ENCODE measurements around the gene BEGAIN. TPM values are rescaled to one million over a fixed set of nuclear protein-coding genes. Genes with fewer than 3 reads are reported as not detected.

The BEGAIN gene
- total RNA-seq, 2 experiments from 2014 or later: 5.9 to 6.6 TPM

DNA sequence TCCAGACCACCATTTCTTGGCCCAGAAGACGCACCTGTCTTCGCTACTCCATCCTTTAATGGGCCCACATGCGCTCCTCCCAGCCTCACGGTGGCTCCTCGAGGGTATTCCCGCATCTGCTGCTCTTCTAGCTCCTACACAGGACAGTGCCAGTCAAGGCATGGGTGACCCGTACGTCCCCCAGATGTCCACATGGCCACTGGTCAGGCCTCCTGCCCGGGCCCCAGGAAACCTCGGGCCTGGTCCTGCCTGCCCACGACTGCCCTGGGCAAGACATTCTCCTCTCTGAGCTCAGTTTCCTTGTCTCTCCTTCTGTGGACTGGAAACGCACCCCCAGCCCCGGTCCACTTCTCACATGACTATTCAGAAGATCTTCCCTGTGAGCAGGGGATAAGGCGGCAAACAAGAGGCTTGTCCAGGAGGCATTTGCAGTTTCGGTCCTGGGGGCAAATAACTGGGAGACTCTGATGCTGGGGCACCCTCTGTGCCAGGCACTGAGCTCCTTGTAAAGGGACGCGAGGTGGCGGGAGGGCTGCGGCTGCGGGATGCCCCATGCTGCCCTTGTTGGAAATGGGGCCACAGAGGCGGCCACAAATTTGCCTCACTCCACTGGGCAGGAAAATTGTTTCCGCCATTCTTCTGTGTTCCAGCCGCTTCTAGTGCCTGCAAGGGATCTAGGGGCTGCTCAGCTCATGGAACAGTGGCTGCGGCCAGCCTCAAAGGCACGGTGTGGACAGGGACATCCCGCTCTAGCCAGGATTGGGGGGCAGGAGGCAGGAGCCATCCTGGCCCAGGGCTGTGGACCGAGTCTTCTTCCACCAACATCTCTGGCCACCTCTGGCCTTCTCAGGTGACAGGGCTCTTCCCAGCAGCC is 6.8 kb upstream of the BEGAIN start:
- no peak overlapping the region for H3K4me3 Mint-ChIP-seq
- no peaks in the 10 kb centered on the region for H3K36me3 Mint-ChIP-seq
- H3K4me1 Mint-ChIP-seq: no peaks in the 10 kb centered on the region
- no peak overlapping the region for H3K27ac Mint-ChIP-seq
- H3K27me3 Mint-ChIP-seq: peaks cover 9% of the 10 kb centered on the region
- H3K9me3 Mint-ChIP-seq: no peaks in the 10 kb centered on the region
- no peak for DNase-seq

GRCh38 chr14:100592972-100593371 is 5.8 kb upstream of the BEGAIN start:
- no peaks in the 10 kb centered on the region for H3K36me3 Mint-ChIP-seq
- no peak for DNase-seq
- no peaks in the 10 kb centered on the region for H3K4me1 Mint-ChIP-seq
- H3K9me3 Mint-ChIP-seq: no peaks in the 10 kb centered on the region
- H3K27me3 Mint-ChIP-seq: peaks cover 16% of the 10 kb centered on the region
- no peak overlapping the region for H3K4me3 Mint-ChIP-seq
- no peak overlapping the region for H3K27ac Mint-ChIP-seq

- Mint-ChIP-seq H3K27me3 (peaks cover 20% of the 10 kb centered on the region), H3K27ac (no peak overlapping the region), H3K9me3 (no peaks in the 10 kb centered on the region), H3K36me3 (no peaks in the 10 kb centered on the region), H3K4me3 (no peak overlapping the region), H3K4me1 (no peaks in the 10 kb centered on the region)
- DNase-seq: no peak
These were observed 5.3 kb upstream of the BEGAIN start for GRCh38 chr14:100592461-100592891.

GRCh38 chr14:100591453-100592371 is 4.5 kb upstream of the BEGAIN start:
- Mint-ChIP-seq H3K9me3 (no peaks in the 10 kb centered on the region), H3K36me3 (no peaks in the 10 kb centered on the region), H3K27me3 (peaks cover 20% of the 10 kb centered on the region), H3K4me3 (no peak overlapping the region), H3K4me1 (no peaks in the 10 kb centered on the region), H3K27ac (no peak overlapping the region)
- DNase-seq: no peak

DNA sequence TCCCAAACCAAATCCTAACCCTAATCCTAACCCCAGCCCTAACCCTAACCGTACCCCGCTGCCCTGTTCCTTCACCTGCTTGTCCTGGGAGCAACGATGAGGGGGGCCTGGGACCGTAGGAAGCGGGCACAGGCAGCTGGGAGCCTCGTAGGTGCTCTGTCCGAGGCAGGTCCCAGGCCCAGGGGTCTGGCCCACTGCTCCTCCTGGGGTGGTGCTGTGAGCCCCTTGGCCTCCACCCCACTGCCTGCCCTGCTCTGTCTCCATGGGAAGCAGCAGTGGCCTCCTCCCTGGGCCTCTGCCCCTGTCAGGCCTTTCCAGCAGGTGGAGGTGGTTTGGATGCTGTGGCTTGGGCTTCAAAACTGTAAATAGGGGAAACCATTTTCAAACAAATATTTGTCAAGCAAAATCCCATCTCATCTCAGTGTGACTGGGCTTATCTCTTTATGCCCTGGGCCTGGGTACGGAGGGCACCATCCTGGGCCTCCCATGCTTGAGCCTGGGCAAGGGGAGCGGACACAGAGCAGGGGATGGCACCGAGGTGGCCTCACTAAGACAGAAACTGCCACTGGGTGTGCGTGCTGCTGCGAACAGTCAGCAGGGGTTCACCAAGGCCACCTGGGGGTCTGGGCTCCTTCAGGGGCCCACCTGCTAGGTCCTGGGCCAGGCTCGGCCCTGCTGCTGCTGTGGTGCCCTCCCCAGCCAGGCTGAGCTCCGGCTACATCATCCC is 3.7 kb upstream of the BEGAIN start:
- H3K9me3 Mint-ChIP-seq: no peaks in the 10 kb centered on the region
- H3K36me3 Mint-ChIP-seq: no peaks in the 10 kb centered on the region
- DNase-seq: no peak
- no peak overlapping the region for H3K4me3 Mint-ChIP-seq
- H3K4me1 Mint-ChIP-seq: no peaks in the 10 kb centered on the region
- H3K27ac Mint-ChIP-seq: no peak overlapping the region
- peaks cover 20% of the 10 kb centered on the region for H3K27me3 Mint-ChIP-seq

GRCh38 chr14:100589760-100590469 is 2.7 kb upstream of the BEGAIN start:
- no peak overlapping the region for H3K4me3 Mint-ChIP-seq
- no peaks in the 10 kb centered on the region for H3K4me1 Mint-ChIP-seq
- no peaks in the 10 kb centered on the region for H3K36me3 Mint-ChIP-seq
- H3K9me3 Mint-ChIP-seq: no peaks in the 10 kb centered on the region
- no peak for DNase-seq
- peaks cover 20% of the 10 kb centered on the region for H3K27me3 Mint-ChIP-seq
- H3K27ac Mint-ChIP-seq: no peak overlapping the region

GRCh38 chr14:100589071-100589759 is 2.0 kb upstream of the BEGAIN start:
- Mint-ChIP-seq H3K27ac (no peak overlapping the region), H3K36me3 (no peaks in the 10 kb centered on the region), H3K9me3 (no peaks in the 10 kb centered on the region), H3K4me3 (no peak overlapping the region), H3K27me3 (peaks cover 20% of the 10 kb centered on the region), H3K4me1 (no peaks in the 10 kb centered on the region)
- DNase-seq: no peak

DNA sequence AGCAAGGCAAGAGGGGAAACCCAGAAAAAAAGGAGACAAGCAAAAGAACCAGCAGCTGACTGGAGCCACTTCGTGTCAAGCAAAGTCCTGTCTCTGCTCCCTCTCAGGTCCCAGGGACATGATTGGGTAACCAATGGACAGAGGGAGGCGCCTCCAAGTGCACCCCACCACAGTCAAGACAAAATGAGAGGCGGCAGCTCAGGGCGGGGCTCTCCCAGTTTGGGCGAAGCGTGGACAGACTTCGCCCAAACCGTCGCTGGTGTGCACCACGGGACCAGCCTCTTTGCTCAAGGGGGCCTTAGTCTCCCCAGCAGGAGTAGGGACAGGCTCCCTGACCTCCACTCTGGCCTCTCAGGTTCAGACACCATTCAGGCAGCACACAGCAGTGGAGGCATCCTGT is 1.5 kb upstream of the BEGAIN start:
- no peak for DNase-seq
- Mint-ChIP-seq H3K27me3 (peaks cover 20% of the 10 kb centered on the region), H3K4me1 (no peaks in the 10 kb centered on the region), H3K4me3 (no peak overlapping the region), H3K27ac (no peak overlapping the region), H3K36me3 (no peaks in the 10 kb centered on the region), H3K9me3 (no peaks in the 10 kb centered on the region)

DNA sequence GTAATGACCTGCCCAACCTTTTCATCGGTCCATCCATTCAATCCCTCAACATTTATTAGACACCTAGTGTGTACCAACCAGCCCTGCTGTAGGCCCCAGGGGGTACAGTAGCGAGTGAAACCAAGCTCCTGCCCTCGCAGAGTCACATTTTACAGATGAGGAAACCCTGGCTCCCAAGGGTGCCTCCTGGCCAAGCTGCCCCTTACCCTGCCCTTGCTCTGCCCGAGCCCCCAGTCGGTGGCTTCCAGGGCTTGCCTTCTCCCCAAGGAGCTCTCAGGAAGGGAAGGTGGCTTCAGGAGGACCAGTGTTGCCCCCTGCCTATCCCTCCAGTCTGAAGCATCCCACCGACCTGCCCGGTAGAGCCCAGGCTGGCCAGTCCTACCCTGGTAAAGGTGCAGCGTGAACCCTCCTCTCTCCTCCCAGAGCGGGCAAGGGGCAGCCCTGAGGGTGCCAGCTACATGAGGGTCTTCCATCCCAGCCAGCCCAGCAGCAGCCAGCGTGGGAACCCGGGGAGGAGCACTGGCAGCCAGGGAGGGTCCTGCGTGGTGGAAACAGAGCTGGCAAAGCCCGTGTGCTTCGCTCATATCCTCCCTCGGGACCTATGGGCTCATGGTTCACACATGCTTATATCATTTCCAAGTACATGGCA is 670 bp upstream of the BEGAIN start:
- Mint-ChIP-seq H3K9me3 (no peaks in the 10 kb centered on the region), H3K27me3 (peaks cover 20% of the 10 kb centered on the region), H3K36me3 (no peaks in the 10 kb centered on the region), H3K4me1 (no peaks in the 10 kb centered on the region), H3K4me3 (peak overlapping the region; percentile 57), H3K27ac (no peak overlapping the region)
- no peak for DNase-seq

GRCh38 chr14:100586403-100587085 is 673 bp downstream of the BEGAIN start:
- no peaks in the 10 kb centered on the region for H3K4me1 Mint-ChIP-seq
- H3K36me3 Mint-ChIP-seq: no peaks in the 10 kb centered on the region
- DNase-seq: peak; percentile 47
- peaks cover 20% of the 10 kb centered on the region for H3K27me3 Mint-ChIP-seq
- no peaks in the 10 kb centered on the region for H3K9me3 Mint-ChIP-seq
- peak overlapping the region; percentile 74 for H3K4me3 Mint-ChIP-seq
- no peak overlapping the region for H3K27ac Mint-ChIP-seq

DNA sequence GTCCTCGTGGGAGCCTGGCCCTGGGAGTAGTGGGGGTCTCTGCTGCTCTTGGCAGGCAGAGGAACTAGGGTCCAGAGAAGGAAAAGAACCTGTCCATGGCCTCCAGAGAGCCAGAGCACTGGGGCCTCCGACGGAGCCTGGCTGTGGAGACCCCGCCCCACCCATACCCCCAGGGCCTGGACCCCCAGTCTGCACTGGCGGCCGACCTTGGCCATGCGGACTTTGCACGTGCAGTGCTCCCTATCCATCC is 1.1 kb downstream of the BEGAIN start:
- no peaks in the 10 kb centered on the region for H3K9me3 Mint-ChIP-seq
- DNase-seq: no peak
- H3K4me1 Mint-ChIP-seq: no peaks in the 10 kb centered on the region
- H3K4me3 Mint-ChIP-seq: peak overlapping the region; percentile 74
- no peaks in the 10 kb centered on the region for H3K36me3 Mint-ChIP-seq
- peaks cover 20% of the 10 kb centered on the region for H3K27me3 Mint-ChIP-seq
- no peak overlapping the region for H3K27ac Mint-ChIP-seq

DNA sequence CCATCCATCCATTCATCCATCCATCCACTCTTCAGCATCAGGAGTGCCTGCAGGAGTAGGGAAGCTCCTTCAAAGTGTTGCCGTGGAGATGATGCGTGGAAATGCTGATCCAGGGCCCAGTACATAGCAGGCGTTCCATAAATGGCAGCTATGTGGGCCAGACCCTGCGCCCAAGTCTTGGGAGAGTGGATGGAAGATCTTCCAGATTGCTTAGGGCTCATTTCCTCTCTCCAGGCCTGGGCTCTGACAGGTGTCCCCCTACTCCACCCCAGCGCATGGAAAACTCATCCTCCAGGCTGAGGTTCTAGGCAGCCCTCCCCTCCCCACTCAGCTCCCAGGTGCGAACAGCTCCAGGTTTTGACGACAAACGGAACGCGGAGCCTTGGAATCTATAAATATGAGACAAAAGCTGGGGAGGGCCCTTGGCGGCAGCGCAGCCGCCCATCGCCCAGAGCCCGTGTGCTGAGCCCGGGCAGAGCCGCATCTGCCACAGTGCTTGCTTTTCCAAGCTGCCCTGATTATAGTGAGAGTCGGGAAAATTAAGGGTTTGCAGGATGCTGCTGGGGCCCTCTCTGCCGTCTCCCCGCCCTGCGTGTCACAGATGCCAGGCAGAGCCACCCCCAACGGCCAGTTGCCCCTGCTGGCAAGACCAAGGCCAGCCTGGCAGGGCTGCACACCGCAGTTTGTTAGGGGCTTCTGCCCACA is 1.6 kb downstream of the BEGAIN start:
- DNase-seq: no peak
- Mint-ChIP-seq H3K9me3 (no peaks in the 10 kb centered on the region), H3K4me3 (peak overlapping the region; percentile 57), H3K27ac (no peak overlapping the region), H3K27me3 (peaks cover 20% of the 10 kb centered on the region), H3K36me3 (no peaks in the 10 kb centered on the region), H3K4me1 (no peaks in the 10 kb centered on the region)

Data from activated naive CD8-positive, alpha-beta T cell treated with anti-CD3 and anti-CD28 coated beads for 36 hours (primary cell).